RPMI8226 (cell line): ENCODE measurements around the gene C8G.

Experiments
- DNase-seq: peaks from one replicate; pipeline ENCODE4 v3.0.0-alpha.2; 2015

Gene C8G

GRCh38 chr9:136942112-136942880 is 2.7 kb upstream of the C8G start:
- no peak for DNase-seq

DNA sequence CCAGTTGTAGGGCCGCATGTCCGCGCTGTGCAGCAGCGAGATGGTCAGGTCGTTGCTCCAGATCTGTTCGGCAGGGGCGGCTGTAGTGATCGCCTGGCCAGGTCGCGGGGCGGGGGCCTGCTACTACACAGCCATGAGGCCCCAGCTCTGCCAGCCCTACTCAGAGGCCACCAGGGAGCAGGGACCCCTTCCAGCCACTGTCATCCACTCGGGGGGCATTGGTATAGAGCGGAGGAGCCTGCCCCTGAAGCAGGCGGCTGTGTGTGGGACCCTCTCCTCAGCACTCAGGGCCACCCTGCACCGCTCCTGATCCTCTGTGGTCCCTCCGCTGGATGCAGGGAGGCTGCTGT is 2.2 kb upstream of the C8G start:
- no peak for DNase-seq

DNA sequence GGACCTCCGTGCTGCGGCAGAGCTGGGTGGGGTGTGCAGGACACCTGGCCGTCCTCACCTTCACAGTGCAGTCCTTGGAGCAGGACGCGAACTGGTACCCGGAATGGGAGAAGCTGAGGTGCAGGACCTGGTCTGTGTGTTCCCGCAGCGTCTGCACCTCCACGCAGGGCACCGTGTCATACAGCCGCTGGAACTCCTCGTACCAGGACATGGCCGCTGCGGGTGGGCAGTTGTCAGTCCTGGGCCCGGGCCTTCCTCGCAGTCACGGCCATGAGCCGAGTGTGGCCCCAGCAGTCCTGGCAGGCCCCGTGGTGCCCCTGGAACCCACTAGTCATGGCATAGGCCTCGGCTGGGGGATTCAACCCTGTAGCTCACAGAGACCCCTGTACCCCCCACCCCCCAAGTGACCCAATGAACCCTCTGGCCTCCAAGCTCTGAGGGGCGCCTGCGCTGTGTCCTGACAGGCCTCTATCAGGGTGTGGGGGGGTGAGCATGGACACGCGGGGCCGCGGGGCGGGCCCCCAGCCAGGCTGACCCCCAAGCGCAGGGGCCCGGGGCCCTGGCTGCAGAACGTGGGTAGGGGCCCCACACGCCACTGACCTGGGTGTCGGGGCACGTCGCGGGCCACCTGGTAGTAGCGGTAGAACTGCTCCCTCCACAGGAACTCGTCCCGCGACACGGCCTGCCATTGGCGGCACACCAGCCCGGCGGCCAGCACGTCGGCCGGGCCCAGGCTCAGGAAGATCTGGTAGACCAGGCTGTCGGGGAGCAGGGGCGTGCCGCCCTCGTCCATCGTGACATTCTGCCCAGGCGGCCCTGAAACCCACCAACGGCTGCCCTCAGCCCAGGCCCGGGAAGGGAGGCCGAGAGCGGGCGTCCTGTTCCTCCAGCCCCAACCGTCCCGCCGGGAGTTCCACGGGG is 1.5 kb upstream of the C8G start:
- peak; percentile 70 for DNase-seq

DNA sequence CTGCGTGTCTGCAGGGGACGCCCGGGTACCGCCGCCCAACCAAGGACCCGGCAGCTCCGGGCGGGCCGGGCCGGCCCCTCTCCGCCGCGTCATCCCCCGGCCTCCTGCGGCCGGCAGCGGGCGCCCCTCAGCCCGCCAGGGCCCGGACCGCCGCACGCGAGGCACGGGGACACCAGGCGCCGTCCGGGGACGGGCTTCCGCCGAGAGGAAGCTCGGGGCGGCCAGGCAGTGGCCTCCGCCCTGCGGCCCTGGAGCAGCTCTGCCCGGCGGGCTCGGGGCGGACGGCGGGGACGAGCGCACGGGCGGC is 878 bp upstream of the C8G start:
- DNase-seq, result peak; percentile 79

- no peak for DNase-seq
Observed at GRCh38 chr9:136945333-136946227, 537 bp downstream of the C8G start.

DNA sequence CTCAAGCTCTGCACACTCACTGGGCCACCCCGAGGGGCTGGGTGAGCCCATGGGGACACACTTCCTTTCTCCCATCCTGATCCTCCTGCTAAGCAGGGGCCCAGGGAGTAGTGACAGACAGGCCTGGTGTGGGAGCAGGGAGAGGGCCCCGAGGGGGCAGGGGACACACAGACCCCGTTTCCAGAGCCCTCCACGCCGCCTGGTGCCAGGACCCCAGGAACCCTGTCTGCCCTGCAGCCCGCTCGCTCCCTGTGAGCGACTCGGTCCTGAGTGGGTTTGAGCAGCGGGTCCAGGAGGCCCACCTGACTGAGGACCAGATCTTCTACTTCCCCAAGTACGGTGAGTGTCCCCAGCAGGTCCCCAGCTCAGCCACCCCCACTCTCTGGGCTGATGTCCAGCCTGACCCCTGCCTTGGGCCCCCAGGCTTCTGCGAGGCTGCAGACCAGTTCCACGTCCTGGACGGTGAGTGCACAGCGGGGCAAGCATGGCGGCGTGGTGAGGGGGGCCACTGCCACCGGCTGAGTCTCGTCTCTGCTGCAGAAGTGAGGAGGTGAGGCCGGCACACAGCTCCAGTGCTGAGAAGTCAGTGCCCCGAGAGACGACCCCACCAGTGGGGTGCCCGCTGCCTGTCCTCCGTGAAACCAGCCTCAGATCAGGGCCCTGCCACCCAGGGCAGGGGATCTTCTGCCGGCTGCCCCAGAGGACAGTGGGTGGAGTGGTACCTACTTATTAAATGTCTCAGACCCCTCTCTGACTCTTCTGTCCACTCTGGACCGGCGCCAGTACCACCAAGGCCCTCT is 1.4 kb downstream of the C8G start:
- no peak for DNase-seq

DNA sequence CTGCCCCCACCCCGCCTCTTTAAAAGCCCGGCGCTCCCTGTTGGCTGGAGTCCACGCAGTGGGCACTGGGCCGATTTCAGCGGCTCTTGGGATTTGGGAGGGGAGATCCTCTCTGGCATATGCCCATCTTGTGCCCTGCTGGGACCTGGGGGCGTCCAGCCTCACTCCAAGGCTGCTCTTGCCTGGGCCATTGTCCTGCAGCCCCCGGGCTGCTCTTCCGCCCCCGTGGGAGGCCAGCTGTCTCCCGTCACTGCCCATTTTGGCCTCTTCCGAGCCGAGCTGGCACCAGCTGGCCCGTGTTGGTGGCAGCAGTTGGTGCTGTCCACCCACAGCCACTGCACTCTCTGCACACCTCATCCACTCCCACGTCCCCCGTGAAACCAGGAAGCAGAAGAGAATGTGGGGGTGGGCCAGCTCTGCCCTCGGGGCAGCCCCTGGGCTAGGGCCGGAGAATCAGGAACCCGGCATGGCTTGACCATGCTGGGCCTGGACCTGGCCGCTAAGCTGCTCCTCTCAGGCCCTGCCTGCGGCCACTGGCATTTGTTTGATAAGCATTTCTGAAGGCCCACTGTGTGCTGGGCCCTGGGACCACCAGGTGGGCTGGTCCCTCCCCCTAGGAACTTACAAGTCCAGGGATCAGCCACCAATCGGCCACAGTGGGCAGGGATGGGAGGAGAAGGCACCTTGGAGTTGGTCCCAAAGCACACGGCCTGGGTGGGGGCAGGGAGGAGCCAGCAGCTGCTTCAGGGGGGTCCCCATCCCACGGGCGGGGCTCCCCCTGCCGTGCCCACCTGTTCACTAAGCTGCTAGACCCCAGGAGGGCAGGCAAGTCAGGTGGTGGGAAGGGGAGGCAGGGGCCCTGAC is 2.2 kb downstream of the C8G start:
- no peak for DNase-seq

DNA sequence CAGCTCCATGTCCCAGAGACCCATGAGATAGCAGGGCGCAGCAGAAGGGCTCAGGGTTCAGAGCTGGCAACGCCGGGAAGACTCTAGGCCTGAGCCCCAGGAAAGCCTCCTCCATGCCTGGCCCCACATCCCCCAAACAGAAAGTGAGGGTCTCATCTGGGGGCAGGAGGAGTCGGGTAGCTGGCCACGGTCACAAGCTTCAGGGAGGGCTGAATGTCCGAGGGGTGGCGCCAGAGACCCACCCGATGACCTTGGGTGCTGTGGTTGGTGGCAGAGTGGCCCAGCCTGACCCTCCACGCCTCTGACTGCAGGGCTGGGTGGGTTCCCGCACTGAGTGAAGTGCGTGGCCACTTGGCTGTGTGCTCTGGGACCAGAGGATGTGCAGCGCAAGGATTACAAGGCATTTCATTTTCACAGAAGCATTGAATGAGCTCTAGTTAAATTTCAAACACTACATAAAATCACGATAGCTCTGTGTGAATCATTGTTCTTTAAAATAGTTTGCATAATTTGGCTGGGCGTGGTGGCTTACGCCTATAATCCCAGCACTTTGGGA is 3.0 kb downstream of the C8G start:
- DNase-seq, result peak; percentile 57

DNA sequence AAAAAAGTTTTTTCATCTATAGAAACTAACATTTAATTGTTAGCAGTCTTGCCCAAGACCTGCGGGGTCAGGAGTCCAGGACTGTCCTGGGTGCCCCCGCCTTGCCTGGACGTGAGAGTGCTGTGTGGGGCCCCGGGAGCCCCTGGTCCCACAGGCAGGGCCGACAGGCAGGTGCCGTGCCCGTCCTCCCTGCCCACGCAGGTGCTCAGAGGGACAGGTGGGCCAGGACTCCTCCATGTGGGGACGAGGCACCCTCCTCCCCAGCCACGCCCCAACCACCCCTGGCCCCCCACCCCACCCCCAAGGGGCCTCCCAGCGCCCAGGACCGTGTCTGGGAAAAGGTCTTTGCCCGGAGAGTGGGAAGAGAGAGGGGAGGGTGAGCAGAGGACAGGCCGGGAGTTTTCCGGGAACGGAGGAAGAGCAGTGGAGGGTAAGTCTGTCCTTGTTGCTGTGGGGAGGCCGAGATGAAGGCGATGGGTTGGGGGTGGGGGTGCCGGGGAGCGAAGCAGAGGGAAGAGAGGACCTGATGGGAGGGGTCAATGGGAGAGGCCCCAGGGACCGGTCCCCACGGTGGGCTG is 4.3 kb downstream of the C8G start:
- peak; percentile 33 for DNase-seq

GRCh38 chr9:136949817-136950655 is 5.0 kb downstream of the C8G start:
- peak; percentile 99 for DNase-seq

DNA sequence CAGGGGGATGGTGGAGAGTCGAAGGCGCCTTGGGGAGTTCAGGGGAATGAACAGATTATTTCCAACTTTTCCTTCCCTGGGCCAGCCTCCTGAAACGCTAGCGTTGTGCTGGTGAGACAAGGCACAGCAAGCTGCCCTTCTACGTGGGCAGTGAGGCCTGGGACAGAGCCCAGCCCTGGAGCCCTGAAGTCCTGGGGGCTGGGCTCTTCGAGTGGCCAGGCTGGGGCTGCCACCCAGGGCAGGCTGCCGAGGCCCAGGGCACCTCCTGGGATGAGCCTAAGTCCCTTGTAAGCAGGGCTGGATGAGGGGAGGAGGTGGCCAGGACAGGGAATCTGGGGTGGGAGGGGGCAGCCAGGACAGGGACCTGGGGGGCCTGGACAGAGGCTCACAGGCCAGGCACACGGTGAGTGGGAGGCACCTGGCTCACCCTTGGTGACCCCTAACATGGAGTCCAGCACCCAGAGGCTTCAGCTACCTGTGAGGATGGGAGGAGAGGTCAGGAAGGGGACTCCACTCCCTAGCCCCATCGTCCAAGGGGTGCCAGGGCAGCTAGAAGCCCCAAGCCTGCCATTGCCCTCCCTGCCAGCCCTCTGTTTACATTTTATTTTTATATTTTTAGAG is 5.7 kb downstream of the C8G start:
- no peak for DNase-seq

GRCh38 chr9:136951541-136952320 is 6.7 kb downstream of the C8G start, which contains the start of gene LCN12:
LCN12 (plus strand) TSS chr9:136952273; CDS start chr9:136952328, 55 bp downstream.
- no peak for DNase-seq

DNA sequence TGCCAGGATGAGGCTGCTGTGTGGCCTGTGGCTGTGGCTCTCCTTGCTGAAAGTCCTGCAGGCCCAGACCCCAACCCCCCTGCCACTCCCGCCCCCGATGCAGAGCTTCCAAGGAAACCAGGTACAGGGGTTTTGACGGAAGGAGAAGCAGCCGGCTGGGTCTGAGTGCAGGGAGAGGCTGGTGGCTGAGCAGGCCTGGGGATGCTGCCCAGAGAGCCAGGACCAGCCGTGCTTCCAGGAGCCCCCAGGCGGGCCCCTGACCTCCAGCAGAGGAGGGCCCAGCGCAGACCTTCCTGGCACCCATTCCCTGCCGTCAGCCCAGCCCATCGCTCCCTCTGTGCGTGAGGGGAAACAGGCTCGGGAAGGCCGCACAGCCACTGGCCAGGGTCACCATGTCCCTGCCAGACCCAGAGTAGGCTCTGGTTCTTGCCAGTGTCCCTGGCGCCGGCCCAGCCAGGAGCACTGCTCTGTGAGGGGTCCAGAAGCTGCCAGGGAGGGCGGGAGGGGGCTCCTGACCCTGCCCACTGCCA is 7.3 kb downstream of the C8G start:
- DNase-seq, result no peak

DNA sequence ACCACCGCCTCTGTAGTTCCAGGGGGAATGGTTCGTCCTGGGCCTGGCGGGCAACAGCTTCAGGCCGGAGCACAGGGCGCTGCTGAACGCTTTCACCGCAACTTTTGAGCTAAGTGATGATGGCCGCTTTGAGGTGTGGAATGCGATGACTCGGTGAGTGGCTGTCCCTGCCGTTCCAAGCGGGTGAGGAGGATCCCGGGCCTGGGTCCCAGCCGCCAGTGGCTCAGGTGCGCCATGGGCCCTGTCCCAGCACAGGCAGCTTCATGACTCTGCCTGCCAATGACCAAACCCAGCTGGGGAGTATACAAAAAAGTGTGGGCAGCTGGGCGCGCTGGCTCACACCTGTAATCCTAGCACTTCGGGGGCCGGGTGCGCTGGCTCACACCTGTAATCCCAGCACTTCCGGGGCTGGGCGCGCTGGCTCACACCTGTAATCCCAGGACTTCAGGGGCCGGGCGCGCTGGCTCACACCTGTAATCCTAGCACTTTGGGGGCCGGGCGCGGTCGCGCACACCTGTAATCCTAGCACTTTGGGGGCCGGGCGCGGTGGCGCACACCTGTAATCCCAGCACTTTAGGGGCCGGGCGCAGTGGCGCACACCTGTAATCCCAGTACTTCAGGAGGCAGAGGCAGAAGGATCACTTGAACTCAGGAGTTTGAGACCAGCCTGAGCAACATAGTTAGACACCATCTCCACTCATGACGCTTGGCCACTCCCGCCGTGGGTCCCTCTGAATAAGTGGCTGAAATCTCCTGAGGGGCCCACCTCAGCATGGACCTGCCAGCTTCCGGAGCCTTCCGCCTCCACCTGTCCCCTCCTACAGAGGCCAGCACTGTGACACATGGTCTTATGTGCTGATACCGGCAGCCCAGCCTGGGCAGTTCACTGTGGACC is 8.1 kb downstream of the C8G start:
- no peak for DNase-seq

- DNase-seq, result no peak
Observed at GRCh38 chr9:136953771-136954269, 8.8 kb downstream of the C8G start.

DNA sequence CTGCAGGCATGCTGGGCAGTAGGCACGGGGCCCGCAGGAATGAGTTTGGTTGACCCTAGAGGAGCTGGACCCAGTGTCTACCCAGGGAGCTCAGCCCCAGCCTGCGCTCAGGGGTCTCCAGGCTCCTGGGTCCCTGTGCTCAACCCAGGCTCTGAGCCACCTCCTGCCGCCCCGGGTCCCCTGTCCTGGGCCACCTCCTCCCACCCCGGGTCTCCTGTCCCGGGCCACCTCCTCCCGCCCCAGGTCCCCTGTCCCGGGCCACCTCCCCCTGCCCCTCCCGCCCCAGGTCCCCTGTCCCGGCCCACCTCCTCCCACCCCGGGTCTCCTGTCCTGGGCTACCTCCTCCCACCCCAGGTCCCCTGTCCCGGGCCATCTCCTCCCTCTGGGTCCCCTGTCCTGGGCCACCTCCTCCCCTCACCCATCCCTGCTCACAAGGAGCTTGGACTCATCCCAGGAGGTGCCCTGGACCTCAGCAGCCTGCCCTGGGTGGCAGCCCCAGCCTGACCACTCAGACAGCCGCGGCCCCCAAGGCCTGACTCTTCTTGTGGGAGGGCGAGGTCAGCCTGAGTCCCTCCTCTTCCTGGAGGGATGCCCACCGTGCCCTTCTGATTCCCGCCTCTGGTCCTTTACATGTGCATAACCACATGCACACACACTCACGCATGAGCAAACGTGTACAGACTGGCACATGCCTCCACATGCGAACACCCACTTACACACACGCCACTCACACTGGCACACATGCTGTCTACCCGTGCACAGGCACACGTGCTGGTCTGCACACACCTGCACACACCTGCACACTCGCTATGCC is 9.4 kb downstream of the C8G start:
- no peak for DNase-seq
